Kidney (tissue), 14 donors: Measurements from ENCODE around the gene COL26A1. TPM values are rescaled to one million over a fixed set of nuclear protein-coding genes. Genes with fewer than 3 reads are reported as not detected.
A peak's percentile ranks its signal among the peaks of the same experiment; 100 is the strongest.

Experiments used
- DNase-seq, 5 donors: peaks; one replicate each; pipeline ENCODE4 v3.0.0-alpha.2; 2013 to 2020
- FAIRE-seq: peaks from 2 replicates; lab custom pipeline; 2012; peaks lifted over from hg19 to GRCh38; lab: Jason Lieb, UNC
- H3K27ac ChIP-seq, 2 donors: one replicate each; pipeline ENCODE4 v1.7.0; 2013; ENCODE audit warnings: low read depth in 2 of 2, low read length in 2 of 2, inconsistent platforms in 1 of 2
- H3K27me3 ChIP-seq: one replicate; pipeline ENCODE4 v1.7.1; 2013; ENCODE audit warnings: low read length, inconsistent platforms; ENCODE audit not compliant: control insufficient read depth, insufficient read depth
- H3K36me3 ChIP-seq, 3 donors: one replicate each; pipeline versions ENCODE4 v1.7.0 to v1.7.1; 2013; ENCODE audit warnings: low read length in 3 of 3, control low read depth in 1 of 3, inconsistent platforms in 1 of 3; ENCODE audit not compliant: insufficient read depth in 3 of 3, control insufficient read depth in 2 of 3
- H3K4me1 ChIP-seq, 3 donors: one replicate each; pipeline versions ENCODE4 v1.7.0 to v1.7.1; 2013; ENCODE audit warnings: low read length in 3 of 3, inconsistent platforms in 1 of 3, low read depth in 1 of 3; ENCODE audit not compliant: control insufficient read depth in 2 of 3, insufficient read depth in 2 of 3
- H3K4me3 ChIP-seq, 3 donors: one replicate each; pipeline versions ENCODE4 v1.7.0 to v1.8.1; 2013; ENCODE audit warnings: low read length in 3 of 3, control low read depth in 1 of 3, inconsistent platforms in 1 of 3
- H3K9ac ChIP-seq, 3 donors: one replicate each; pipeline versions ENCODE4 v1.7.0 to v1.7.1; 2013; ENCODE audit warnings: low read length in 3 of 3, control low read depth in 1 of 3, inconsistent platforms in 1 of 3
- H3K9me3 ChIP-seq, 3 donors: one replicate each; pipeline versions ENCODE4 v1.7.0 to v1.7.1; 2013; ENCODE audit warnings: low read length in 3 of 3, control low read depth in 1 of 3, inconsistent platforms in 1 of 3; ENCODE audit not compliant: control insufficient read depth in 2 of 3, insufficient read depth in 1 of 3
- intact Hi-C: fragments of 100-400 bp; cut with DNase I; formaldehyde crosslinking; loops from one replicate; pipeline ENCODE4 v1.11.1; 2022
- polyA plus RNA-seq: library from polyadenylated mRNA; stranded (reverse); fragments of 350-450 nt; fragmentation: Illumina TruSeq; extraction: RNeasy Lipid Tissue Mini Kit (QIAGEN cat#74804); gene quantifications from one replicate; pipeline ENCODE4 v1.2.3, GENCODE V29; 2014; ENCODE audit warnings: low read depth, low replicate concordance; ENCODE audit not compliant: insufficient read depth
- total RNA-seq: library from RNA; stranded (reverse); fragmentation: NEBNext Ultra II Directional; extraction: Animal tissue kit (Norgen Biotek cat#: 25700); gene quantifications from one replicate; pipeline ENCODE4 v1.2.1, GENCODE V29; 2021
- TF ChIP-seq, protein P1 (sequence below): IDR thresholded peaks from 3 replicates; pipeline ENCODE4 v1.5.1; 2012; ENCODE audit warnings: mild to moderate bottlenecking, moderate library complexity, borderline replicate concordance; ENCODE audit not compliant: insufficient read depth; ENCODE audit errors: extremely low read depth
- donor health status: control.
- donor health status: control.
- donor health status: control.
- donor health status: control.
- donor health status: control.
- donor health status: DM: yes; HTN: yes; CAD: no.
- donor health status: Normal renal cell carcinoma (clear cell type).

Gene COL26A1
- total and polyA plus RNA-seq, 2 donors from 2014 or later = 1.2 to 3.5 TPM

DNA sequence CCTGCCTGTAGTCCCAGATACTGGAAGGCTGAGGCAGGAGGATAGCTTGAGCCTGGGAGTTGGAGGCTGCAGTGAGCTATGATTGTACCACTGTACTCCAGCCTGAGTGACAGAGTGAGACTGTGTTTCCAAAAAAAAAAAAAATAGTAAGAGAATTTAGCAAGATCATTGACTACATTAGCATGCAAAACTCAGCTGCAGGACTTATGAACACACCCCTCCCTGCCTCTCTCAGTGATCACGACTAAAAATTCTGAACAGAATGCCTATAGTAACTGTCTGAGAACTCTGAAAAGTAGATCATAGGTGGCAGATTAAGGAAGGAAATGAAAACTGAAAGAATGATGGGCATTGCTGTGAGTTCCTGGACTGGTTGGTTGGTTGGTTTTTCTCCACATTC lies 215.9 kb downstream of the COL26A1 start:
- H3K36me3 ChIP-seq = no peaks in the 10 kb centered on the region
- no peak overlapping the region for H3K4me3 ChIP-seq
- intact Hi-C loops = no loop called here
- no peaks in the 10 kb centered on the region for H3K27me3 ChIP-seq
- DNase-seq = no peak
- TF ChIP-seq, protein P1, sequence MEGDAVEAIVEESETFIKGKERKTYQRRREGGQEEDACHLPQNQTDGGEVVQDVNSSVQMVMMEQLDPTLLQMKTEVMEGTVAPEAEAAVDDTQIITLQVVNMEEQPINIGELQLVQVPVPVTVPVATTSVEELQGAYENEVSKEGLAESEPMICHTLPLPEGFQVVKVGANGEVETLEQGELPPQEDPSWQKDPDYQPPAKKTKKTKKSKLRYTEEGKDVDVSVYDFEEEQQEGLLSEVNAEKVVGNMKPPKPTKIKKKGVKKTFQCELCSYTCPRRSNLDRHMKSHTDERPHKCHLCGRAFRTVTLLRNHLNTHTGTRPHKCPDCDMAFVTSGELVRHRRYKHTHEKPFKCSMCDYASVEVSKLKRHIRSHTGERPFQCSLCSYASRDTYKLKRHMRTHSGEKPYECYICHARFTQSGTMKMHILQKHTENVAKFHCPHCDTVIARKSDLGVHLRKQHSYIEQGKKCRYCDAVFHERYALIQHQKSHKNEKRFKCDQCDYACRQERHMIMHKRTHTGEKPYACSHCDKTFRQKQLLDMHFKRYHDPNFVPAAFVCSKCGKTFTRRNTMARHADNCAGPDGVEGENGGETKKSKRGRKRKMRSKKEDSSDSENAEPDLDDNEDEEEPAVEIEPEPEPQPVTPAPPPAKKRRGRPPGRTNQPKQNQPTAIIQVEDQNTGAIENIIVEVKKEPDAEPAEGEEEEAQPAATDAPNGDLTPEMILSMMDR = no peak
- no peak for FAIRE-seq
- no peak overlapping the region for H3K9ac ChIP-seq
- no peaks in the 10 kb centered on the region for H3K4me1 ChIP-seq
- peaks cover 0 to 6% (median 2%) of the 10 kb centered on the region in 3 donors for H3K9me3 ChIP-seq
- no peak overlapping the region for H3K27ac ChIP-seq

DNA sequence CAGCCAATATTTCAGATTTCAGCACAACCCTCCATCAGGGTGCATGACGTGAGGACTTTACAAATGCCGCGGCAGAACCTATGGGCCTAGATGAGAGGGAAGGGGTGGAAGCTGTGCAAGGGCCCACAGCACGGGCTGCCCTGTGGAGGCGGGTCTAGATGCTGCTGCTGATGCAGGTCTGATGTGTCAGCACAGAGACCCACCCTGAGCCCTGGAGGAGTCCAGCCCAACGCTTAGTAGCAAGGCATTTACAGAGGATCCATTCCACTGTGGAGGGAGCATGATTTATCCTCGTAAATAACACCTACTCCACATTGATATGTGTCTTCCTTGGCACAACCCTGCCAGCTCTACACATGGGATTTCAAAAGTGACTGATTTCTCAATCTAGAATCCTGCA lies 217.9 kb downstream of the COL26A1 start:
- H3K36me3 ChIP-seq = no peaks in the 10 kb centered on the region
- H3K4me3 ChIP-seq = no peak overlapping the region
- H3K4me1 ChIP-seq = no peaks in the 10 kb centered on the region
- no peak overlapping the region for H3K9ac ChIP-seq
- TF ChIP-seq, protein P1 = no peak
- no peaks in the 10 kb centered on the region for H3K27me3 ChIP-seq
- no peak overlapping the region for H3K27ac ChIP-seq
- peaks cover 0 to 6% (median 2%) of the 10 kb centered on the region in 3 donors for H3K9me3 ChIP-seq
- intact Hi-C loops = no loop called here
- peak in 1 of 5 donors; percentile 7 for DNase-seq
- no peak for FAIRE-seq

DNA sequence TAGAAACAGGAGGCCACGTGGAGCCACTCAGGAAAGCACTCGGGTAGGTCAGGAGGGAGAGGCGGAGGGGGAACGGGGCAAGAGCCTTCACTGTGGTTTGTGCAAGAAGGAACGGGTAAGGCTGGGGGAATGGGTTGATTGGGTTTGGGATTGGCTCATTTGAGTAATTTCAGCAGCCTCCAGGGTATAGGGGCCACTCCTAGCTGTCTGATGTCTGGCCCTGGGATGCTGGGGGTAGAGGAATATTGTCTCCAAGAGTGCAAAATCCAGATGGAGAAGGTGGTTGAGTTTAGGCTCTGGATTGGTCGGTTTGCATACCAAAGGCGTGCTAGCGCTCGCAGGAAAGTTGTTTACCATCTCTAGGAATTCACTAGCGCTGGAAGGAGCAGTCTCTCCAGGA lies 219.2 kb downstream of the COL26A1 start:
- H3K36me3 ChIP-seq = no peaks in the 10 kb centered on the region
- TF ChIP-seq, protein P1 = no peak
- no peak for FAIRE-seq
- intact Hi-C loops = no loop called here
- no peaks in the 10 kb centered on the region for H3K27me3 ChIP-seq
- H3K4me1 ChIP-seq = no peaks in the 10 kb centered on the region
- peak in 1 of 5 donors; percentile 11 for DNase-seq
- H3K27ac ChIP-seq = no peak overlapping the region
- no peak overlapping the region for H3K4me3 ChIP-seq
- H3K9me3 ChIP-seq = peaks cover 0 to 3% (median 1%) of the 10 kb centered on the region in 3 donors
- no peak overlapping the region for H3K9ac ChIP-seq

DNA sequence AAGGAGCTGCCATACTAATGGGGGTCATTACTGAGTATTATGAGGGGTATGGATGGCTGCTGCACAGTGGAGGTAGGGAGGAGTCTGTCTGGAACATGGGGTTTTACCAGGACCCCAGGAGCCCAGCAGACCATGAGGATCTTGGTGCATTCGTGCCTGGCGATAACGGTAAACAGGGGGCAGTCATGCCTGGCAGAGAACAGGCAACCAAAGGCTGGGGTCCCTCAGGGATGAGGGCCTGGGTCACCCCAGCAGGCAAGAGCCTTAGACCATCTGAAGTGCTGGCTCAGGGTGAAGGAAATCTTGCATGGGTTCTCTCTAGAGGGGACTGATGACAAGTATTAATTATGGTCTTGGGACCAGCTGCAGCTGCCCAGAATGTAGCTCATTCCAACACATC lies 220.3 kb downstream of the COL26A1 start:
- H3K9ac ChIP-seq = no peak overlapping the region
- intact Hi-C loops = no loop called here
- TF ChIP-seq, protein P1 = no peak
- H3K4me1 ChIP-seq = no peaks in the 10 kb centered on the region
- FAIRE-seq (no peak), DNase-seq (peak in 1 of 5 donors; percentile 19)
- H3K36me3 ChIP-seq = no peaks in the 10 kb centered on the region
- H3K27ac ChIP-seq = no peak overlapping the region
- H3K4me3 ChIP-seq = no peak overlapping the region
- H3K9me3 ChIP-seq = no peaks in the 10 kb centered on the region
- H3K27me3 ChIP-seq = no peaks in the 10 kb centered on the region
